HG02938 (cell line): ENCODE measurements around the gene TMEM151B.

Source experiments
- ATAC-seq: cut with Tn5 transposase; IDR thresholded peaks from one replicate; pipeline ENCODE4 v1.9.1; 2021; ENCODE audit warnings: mild to moderate bottlenecking, moderate library complexity; ENCODE audit not compliant: unreplicated experiment

TMEM151B gene

GRCh38 chr6:44263354-44264100 is 6.7 kb upstream of the TMEM151B start:
- no peak for ATAC-seq

DNA sequence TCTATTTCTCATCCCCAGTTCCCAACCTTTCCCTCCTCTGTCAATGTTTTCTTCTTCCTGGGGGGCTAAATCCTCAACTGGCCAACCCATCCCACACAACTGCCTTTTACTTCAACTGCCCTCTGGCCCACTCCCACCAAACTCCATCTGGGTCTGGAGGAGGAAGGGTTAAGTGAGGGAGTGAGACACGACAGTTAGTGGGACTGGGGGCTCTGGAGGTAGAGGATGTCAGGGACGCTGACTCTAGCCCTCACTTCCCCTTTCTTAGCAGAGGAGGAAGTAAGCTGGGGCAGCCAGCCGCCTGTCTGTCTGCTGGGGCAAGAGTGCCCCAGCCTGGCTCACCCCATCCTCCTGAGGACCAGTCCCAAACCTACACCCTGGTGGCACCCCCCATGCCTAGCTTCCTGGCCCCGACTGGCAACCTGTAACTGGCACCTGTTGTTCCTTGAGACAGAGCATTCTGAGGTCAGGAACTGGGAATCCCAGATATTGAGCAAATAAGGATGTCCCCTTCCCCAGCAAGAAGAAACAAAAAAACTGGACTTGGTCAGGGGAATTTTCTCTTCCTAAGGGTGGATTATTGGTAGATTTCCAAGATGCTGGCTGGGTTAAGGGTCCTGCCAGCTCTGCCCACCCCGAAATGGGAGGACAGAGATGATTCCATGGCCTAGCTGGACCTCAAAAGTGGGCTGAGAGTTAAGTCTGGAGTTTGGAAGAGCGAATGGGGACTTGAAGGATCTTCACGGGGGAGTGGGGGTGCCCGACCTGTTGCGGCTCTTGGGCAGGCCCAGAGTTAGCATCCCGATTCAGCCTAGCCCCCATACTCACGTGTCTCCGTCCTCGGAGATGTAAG is 5.9 kb upstream of the TMEM151B start:
- no peak for ATAC-seq

DNA sequence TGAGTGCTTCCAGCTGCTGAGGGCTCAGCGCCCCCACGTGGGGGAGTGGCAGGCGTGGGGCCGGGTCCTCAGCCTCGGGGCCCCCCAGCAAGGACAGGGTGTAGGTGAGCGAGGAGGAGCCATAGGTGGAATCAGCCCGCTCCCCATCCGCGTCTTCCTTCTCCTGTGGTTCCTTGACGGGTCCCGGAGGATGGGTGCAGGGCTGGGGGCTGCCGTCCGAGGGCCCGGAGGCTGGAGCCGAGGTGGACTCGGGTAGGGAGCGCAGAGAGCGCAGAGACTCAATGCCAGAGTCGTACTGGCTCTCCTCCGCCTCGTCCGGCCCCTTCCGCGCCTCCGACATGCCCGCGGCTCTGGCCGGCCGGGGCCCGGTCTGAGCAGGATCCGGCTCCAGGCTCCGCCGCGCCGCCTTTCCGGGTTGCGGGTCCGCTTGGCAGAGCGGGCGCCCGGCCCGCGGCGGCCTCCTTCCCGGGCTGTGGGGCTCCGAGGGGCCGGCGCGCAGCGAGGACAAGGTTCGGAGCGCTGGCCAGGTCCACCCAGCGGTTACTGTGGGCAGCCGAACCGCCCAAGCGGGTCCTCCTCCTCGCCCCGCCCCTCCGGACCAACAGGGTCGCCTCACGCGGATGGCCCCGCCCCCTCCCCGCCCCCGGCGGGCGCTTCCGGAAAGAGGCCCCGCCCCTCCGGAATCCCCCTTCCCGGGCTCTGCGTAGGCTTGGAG is 5.1 kb upstream of the TMEM151B start, which contains the start of gene NFKBIE:
TSS of gene NFKBIE (minus strand) at position 545 of the 715 bp plus-strand sequence. CDS start at position 340, 205 bp downstream.
- ATAC-seq, result peak; percentile 28

DNA sequence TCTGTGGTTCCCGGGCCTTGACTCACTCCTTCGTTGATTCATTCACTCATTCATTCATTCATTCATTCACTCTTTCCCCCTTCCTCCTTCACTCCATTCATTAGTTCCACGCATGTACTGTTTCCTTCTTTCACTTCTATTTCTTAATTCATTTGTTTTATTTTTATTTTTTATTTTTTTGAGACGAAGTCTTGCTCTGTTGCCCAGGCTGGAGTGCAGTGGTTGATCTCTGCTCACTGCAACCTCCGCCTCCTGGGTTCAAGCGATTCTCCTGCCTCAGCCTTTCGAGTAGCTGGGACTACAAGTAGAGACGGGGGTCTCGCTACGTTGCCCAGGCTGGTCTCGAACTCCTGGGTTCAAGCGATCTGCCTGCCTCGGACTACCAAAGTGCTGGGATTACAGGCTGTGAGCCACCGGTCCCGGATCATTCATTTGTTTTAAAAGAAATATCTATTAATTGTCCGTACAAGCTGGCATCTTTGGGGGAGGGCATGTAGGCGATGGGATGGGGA is 4.5 kb upstream of the TMEM151B start:
- no peak for ATAC-seq

DNA sequence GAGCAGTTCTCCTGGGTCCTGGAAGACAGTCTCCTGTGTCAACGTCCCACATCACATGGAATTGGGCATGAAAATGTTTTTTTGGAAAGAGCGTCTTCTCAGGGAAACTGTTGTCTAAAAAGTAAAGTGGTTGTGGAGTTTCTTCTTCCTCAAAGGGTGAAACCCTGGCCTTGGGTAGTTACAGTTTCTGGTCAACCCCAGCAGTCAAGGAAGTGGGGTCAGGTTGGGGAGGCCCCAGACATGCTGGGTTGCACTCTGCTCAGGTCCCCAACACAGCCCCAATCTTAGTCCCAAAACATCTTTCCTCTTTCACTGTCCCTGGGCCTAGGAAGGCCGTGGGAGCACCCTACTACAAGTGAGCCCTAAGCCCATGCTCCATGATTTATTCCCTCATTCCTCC is 3.9 kb upstream of the TMEM151B start:
- peak; percentile 34 for ATAC-seq

DNA sequence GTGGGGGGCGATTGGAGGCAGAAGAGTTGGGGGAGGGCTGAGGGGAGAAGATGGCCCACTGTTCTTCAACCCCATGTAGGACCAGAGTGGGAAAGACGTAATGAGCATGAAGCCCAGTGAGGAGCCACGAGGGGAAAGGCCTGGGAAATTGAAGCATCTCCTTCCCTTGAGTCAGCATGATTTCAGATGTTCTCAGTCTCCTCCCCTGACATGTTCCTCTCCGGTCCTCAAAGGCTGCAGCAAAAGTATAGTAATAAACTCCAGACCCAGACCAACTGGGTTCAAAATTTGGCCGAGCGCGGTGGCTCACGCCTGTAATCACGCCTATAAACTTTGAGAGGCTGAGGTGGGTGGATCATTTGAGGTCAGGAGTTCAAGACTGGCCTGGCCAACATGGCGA is 3.0 kb upstream of the TMEM151B start:
- no peak for ATAC-seq

- ATAC-seq, result no peak
These were observed 2.1 kb upstream of the TMEM151B start for GRCh38 chr6:44268095-44268628.

DNA sequence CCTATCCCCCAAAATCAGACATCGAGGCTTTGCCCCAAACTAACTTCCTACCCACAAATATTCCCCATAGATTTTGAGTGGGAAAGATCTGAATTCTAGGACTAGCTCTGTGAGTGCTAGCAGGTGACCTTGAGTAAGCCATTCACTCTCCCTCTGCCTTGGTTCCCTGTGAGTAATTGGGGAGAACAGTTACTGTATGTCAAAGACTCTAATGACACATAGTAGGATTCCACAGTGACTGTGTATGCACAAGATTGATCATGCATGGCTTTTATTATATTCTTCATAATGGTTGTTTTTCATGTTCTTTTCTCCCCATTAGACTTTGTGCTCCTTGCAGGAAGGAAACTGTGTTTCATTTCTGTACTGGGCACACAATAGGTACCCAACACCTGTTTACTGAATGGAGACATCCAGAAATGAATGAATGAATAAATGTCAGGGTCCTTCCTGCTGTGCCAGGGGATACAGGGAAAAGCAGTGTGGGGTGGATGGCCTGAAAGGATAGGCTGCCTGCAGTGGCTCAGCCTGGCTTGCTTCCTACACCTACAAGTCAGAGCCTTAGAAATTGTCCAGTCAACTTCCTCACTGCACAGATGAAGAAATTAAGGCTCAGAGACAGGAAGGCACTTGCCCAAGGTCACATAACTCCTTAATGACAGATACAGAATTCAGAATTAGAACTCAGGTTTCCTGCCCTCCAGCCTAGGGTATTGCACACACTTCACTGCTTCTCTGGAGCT is 901 bp upstream of the TMEM151B start:
- no peak for ATAC-seq

GRCh38 chr6:44270526-44271405 is 516 bp downstream of the TMEM151B start:
- no peak for ATAC-seq

DNA sequence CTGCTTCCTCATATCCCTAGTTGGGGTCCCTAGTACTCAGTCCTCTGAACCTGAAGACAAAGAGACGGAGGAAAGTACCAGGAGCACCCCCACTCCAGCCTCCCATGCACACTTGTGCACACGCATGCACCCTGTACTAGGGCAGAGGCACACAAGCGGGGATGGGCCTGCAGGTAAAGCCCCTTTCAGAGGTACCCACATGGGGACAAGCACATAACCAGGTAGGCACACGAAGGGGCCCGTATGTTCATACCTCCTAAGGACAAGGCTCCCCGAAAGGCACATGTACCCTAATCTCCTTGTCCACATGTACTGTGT is 1.1 kb downstream of the TMEM151B start:
- no peak for ATAC-seq

GRCh38 chr6:44271914-44272313 is 1.7 kb downstream of the TMEM151B start:
- ATAC-seq, result no peak

DNA sequence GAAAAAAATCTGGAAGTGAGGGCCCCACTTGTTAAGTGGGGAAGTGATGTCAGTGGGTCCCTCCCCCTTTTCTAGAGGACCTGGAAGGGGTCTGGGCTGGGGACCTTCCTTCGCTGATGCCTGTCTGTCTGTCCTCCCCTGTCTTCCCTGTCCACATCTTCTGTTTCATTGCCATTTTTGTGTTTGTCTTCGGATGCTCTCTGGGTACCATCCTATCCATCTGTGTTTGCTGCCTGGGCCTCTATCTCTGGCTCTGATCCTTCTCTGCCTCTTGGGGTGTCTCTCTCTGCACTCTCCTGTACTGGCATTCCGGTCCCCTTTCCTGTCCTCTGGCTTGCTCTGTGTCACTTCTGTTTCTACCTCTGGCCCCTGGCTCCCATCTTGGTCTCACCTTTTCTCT is 2.3 kb downstream of the TMEM151B start:
- ATAC-seq, result no peak

DNA sequence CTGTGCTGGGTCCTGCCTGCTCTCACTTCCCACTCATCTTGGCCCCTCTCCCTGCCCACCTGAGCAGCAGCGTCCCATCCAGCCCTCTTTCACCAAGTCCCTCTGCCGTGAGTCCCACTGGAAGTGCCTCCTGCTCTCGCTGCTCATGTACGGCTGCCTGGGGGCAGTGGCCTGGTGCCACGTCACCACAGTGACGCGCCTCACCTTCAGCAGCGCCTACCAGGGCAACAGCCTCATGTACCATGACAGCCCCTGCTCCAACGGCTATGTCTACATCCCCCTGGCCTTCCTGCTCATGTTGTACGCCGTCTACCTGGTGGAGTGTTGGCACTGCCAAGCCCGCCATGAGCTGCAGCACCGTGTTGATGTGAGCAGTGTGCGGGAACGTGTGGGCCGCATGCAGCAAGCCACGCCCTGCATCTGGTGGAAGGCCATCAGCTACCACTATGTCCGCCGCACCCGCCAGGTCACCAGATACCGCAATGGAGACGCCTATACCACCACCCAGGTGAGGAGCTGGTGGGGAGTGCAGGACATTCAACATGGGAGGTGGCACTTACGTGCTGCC is 2.8 kb downstream of the TMEM151B start:
- no peak for ATAC-seq

DNA sequence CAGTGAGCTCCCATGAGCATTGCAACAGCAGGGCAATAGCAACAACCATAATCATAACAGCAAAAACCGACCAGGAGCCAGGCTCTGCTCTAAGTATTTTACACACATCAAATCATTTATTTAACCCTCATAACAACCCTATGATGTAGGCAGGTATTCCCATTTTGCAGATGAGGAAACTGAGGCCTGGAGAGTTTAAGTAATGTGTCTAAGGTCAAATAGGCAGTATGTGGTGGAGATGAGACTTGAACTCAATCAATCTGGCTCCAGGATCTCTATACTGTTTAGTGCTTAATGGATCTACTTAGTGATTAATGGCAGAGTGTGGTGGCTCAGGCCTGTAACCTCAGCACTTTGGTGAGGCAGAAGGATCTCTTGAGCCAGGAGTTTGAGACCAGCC is 3.4 kb downstream of the TMEM151B start:
- ATAC-seq, result no peak

DNA sequence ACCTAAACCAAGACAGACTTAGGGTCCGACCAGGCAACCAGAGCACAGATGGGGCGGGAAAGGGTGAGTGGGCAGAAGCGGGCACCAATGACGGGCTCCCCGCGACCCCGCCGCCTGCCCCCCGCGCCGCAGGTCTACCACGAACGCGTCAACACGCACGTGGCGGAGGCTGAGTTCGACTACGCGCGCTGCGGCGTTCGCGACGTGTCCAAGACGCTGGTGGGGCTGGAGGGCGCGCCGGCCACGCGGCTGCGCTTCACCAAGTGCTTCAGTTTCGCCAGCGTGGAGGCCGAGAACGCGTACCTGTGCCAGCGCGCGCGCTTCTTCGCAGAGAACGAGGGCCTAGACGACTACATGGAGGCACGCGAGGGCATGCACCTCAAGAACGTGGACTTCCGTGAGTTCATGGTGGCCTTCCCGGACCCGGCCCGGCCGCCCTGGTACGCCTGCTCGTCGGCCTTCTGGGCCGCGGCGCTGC is 5.1 kb downstream of the TMEM151B start:
- ATAC-seq, result no peak

GRCh38 chr6:44275749-44276648 is 5.7 kb downstream of the TMEM151B start:
- ATAC-seq, result no peak

DNA sequence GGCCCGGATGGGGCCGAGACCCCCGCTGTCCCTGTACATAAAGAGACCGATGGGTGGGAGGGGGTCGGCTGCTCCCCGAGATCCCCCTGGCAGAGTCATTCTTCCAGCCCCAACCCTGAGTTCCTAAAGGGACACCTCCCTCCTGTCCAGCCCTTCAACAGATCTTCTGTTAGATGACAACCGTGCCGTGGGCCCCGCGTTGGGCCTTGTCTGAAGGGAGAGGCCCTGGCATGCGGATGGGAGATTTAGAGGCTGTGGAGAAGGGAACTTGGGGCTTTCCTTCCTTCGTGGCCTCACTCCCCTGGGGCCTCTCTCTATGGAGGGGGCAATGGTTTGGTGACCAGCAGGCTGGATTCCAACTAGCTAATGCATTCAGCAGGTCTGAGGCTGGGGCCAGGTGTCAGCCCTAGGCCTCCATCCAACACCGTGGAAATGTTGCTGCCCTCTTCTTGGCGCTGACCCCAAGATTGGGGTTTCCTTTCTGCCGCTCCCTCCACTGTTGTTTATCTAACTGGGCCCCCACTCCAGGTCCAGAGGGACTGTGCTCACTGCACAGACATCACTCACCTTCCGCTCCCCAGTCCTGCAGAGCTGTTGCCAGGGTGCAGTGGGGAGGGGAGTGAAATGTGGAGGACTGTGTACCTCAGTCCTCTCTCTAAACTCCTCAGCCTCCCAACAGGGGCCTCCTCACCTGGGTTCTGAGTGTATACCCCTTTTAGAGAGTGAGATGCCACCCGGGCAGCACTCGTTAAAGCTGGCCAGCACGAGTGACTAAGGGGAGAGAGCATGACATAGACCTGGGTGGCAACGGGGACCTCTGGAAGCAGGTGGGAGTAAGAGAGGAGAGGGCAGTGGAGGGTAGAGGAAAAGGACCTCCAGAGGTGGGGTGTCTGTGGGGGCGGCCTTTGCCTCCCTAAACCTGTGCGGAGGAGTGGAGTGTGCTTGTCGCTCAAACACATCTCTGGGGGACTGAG is 6.7 kb downstream of the TMEM151B start:
- ATAC-seq, result no peak
